CD8-positive, alpha-beta memory T cell (primary cell): ENCODE data around the gene CES1. TPM values are rescaled to one million over a fixed set of nuclear protein-coding genes. Genes with fewer than 3 reads are reported as not detected.
"Not testable (repeated sequence)": the region's sequence is repeated elsewhere in the genome, so short reads cannot be mapped to it uniquely, and the experiment has no call there.

Experiments
- CTCF ChIA-PET: fragments of 350-600 bp; sonication (Branson Sonifier 250); formaldehyde crosslinking; loops from one replicate; lab custom pipeline; 2021; ENCODE audit warnings: antibody characterized with exemption; lab: Charles Lee
- POLR2A ChIA-PET: fragments of 350-600 bp; sonication (Branson Sonifier 250); formaldehyde crosslinking; loops from one replicate; lab custom pipeline; 2021; ENCODE audit warnings: antibody characterized with exemption; lab: Charles Lee
- DNase-seq, 5 donors: peaks; one replicate each; pipeline versions ENCODE4 v3.0.0 to v3.0.0-alpha.2; 2020 to 2022; ENCODE audit warnings: mixed read lengths in 1 of 5
- H3K27ac ChIP-seq: one replicate; pipeline ENCODE4 v1.7.0; 2013; ENCODE audit warnings: low read depth, mild to moderate bottlenecking, low read length, moderate library complexity
- H3K27me3 ChIP-seq: 2 replicates; pipeline ENCODE4 v1.7.0; 2013; ENCODE audit warnings: low read length, mild to moderate bottlenecking; ENCODE audit not compliant: insufficient read depth, poor library complexity, severe bottlenecking
- H3K36me3 ChIP-seq: 2 replicates; pipeline ENCODE4 v1.7.0; 2013; ENCODE audit warnings: mild to moderate bottlenecking, low read length, moderate library complexity; ENCODE audit not compliant: insufficient read depth
- H3K4me1 ChIP-seq: 2 replicates; pipeline ENCODE4 v1.7.0; 2013; ENCODE audit warnings: mild to moderate bottlenecking, low read length, moderate library complexity; ENCODE audit not compliant: insufficient read depth
- H3K4me3 ChIP-seq: 2 replicates; pipeline ENCODE4 v1.7.0; 2013; ENCODE audit warnings: mild to moderate bottlenecking, low read length
- H3K9me3 ChIP-seq: 2 replicates; pipeline ENCODE4 v1.7.0; 2013; ENCODE audit warnings: mild to moderate bottlenecking, low read length
- H3K27ac Mint-ChIP-seq, 8 donors: one replicate each; pipeline ENCODE4 v1.8.0; 2020 to 2021; ENCODE audit warnings: mixed read lengths in 8 of 8, mild to moderate bottlenecking in 6 of 8, inconsistent platforms in 3 of 8, moderate library complexity in 3 of 8
- H3K27me3 Mint-ChIP-seq, 2 donors: one replicate each; pipeline ENCODE4 v1.8.0; 2020 to 2021; ENCODE audit warnings: mixed read lengths in 2 of 2, mild to moderate bottlenecking in 1 of 2, moderate library complexity in 1 of 2
- H3K36me3 Mint-ChIP-seq, 3 donors: one replicate each; pipeline ENCODE4 v1.8.0; 2020 to 2021; ENCODE audit warnings: mixed read lengths in 3 of 3, inconsistent platforms in 1 of 3, mild to moderate bottlenecking in 1 of 3
- H3K4me1 Mint-ChIP-seq, 3 donors: one replicate each; pipeline ENCODE4 v1.8.0; 2020 to 2021; ENCODE audit warnings: mixed read lengths in 3 of 3, inconsistent platforms in 1 of 3, mild to moderate bottlenecking in 1 of 3
- H3K4me3 Mint-ChIP-seq, 7 donors: one replicate each; pipeline ENCODE4 v1.8.0; 2020 to 2021; ENCODE audit warnings: mixed read lengths in 7 of 7, mild to moderate bottlenecking in 6 of 7, moderate library complexity in 4 of 7, inconsistent platforms in 2 of 7
- H3K9me3 Mint-ChIP-seq, 5 donors: one replicate each; pipeline ENCODE4 v1.8.0; 2020 to 2022; ENCODE audit warnings: mixed read lengths in 5 of 5, mild to moderate bottlenecking in 3 of 5, moderate library complexity in 2 of 5, inconsistent platforms in 1 of 5
- polyA plus RNA-seq: library from polyadenylated mRNA; unstranded; fragments of 300-500 nt; fragmentation: Illumina TruSeq; gene quantifications from one replicate; pipeline ENCODE4 v1.2.3, GENCODE V29; 2021
- total RNA-seq, 2 experiments: library from RNA; stranded (reverse); gene quantifications; one replicate each; pipeline ENCODE4 v1.2.3, GENCODE V29; 2021

The CES1 gene
- total and polyA plus RNA-seq, 3 experiments from 2014 or later = 0.24 to 4.9 TPM; not detected in 1

- CTCF ChIA-PET = no interaction called here
- Histone ChIP-seq H3K27ac (no peak overlapping the region), H3K9me3 (no peaks in the 10 kb centered on the region), H3K4me3 (no peak overlapping the region), H3K27me3 (no peaks in the 10 kb centered on the region), H3K4me1 (no peaks in the 10 kb centered on the region), H3K36me3 (no peaks in the 10 kb centered on the region)
- Mint-ChIP-seq H3K36me3 (no peaks in the 10 kb centered on the region), H3K9me3 (no peaks in the 10 kb centered on the region), H3K27ac (no peak overlapping the region), H3K4me3 (no peak overlapping the region), H3K4me1 (no peaks in the 10 kb centered on the region), H3K27me3 (peaks cover 9 to 43% of the 10 kb centered on the region in 2 donors)
- DNase-seq = no peak
- POLR2A ChIA-PET = no interaction called here
These were observed 4.2 kb downstream of the CES1 start for GRCh38 chr16:55828680-55829079.

- ChIA-PET CTCF (no interaction called here), POLR2A (no interaction called here)
- H3K36me3 Mint-ChIP-seq = no peaks in the 10 kb centered on the region
- H3K27ac Mint-ChIP-seq = no peak overlapping the region
- H3K9me3 ChIP-seq = no peaks in the 10 kb centered on the region
- no peaks in the 10 kb centered on the region for H3K4me1 Mint-ChIP-seq
- no peak overlapping the region for H3K4me3 ChIP-seq
- no peak overlapping the region for H3K4me3 Mint-ChIP-seq
- no peaks in the 10 kb centered on the region for H3K4me1 ChIP-seq
- no peaks in the 10 kb centered on the region for H3K9me3 Mint-ChIP-seq
- H3K27me3 Mint-ChIP-seq = peaks cover 16 to 63% of the 10 kb centered on the region in 2 donors
- DNase-seq = no peak
- H3K27ac ChIP-seq = no peak overlapping the region
- H3K27me3 ChIP-seq = no peaks in the 10 kb centered on the region
- H3K36me3 ChIP-seq = no peaks in the 10 kb centered on the region
These were observed 7.7 kb downstream of the CES1 start for GRCh38 chr16:55825115-55825728.

GRCh38 chr16:55824473-55825000 lies 8.4 kb downstream of the CES1 start:
- CTCF ChIA-PET = no interaction called here

GRCh38 chr16:55822280-55822810 lies 10.6 kb downstream of the CES1 start:
- H3K9me3 ChIP-seq = no peaks in the 10 kb centered on the region
- ChIA-PET POLR2A (no interaction called here), CTCF (no interaction called here)
- H3K27ac ChIP-seq = no peak overlapping the region
- no peak overlapping the region for H3K27ac Mint-ChIP-seq
- H3K36me3 Mint-ChIP-seq = no peaks in the 10 kb centered on the region
- no peak overlapping the region for H3K4me3 Mint-ChIP-seq
- peaks cover 18 to 66% of the 10 kb centered on the region in 2 donors for H3K27me3 Mint-ChIP-seq
- H3K27me3 ChIP-seq = no peaks in the 10 kb centered on the region
- H3K36me3 ChIP-seq = no peaks in the 10 kb centered on the region
- no peak overlapping the region for H3K4me3 ChIP-seq
- no peak for DNase-seq
- H3K4me1 Mint-ChIP-seq = no peaks in the 10 kb centered on the region
- H3K4me1 ChIP-seq = no peaks in the 10 kb centered on the region
- H3K9me3 Mint-ChIP-seq = no peaks in the 10 kb centered on the region

More at GRCh38 chr16:55824473-55825000, 8.4 kb downstream of the CES1 start:
- no peak for DNase-seq
- no peak overlapping the region for H3K27ac Mint-ChIP-seq
- no peaks in the 10 kb centered on the region for H3K9me3 Mint-ChIP-seq
- peaks cover 16 to 68% of the 10 kb centered on the region in 2 donors for H3K27me3 Mint-ChIP-seq
- Histone ChIP-seq H3K27me3 (no peaks in the 10 kb centered on the region), H3K36me3 (no peaks in the 10 kb centered on the region), H3K9me3 (no peaks in the 10 kb centered on the region), H3K27ac (no peak overlapping the region), H3K4me3 (no peak overlapping the region), H3K4me1 (no peaks in the 10 kb centered on the region)
- no peak overlapping the region for H3K4me3 Mint-ChIP-seq
- POLR2A ChIA-PET = no interaction called here
- H3K4me1 Mint-ChIP-seq = no peaks in the 10 kb centered on the region
- H3K36me3 Mint-ChIP-seq = no peaks in the 10 kb centered on the region

GRCh38 chr16:55821210-55821609 lies 11.7 kb downstream of the CES1 start:
- H3K9me3 Mint-ChIP-seq = no peaks in the 10 kb centered on the region
- CTCF ChIA-PET = no interaction called here
- H3K36me3 ChIP-seq = no peaks in the 10 kb centered on the region
- no peaks in the 10 kb centered on the region for H3K9me3 ChIP-seq
- DNase-seq = no peak
- no peak overlapping the region for H3K4me3 ChIP-seq
- no peaks in the 10 kb centered on the region for H3K36me3 Mint-ChIP-seq
- H3K4me1 ChIP-seq = no peaks in the 10 kb centered on the region
- H3K27ac Mint-ChIP-seq = no peak overlapping the region
- POLR2A ChIA-PET = no interaction called here
- H3K4me3 Mint-ChIP-seq = no peak overlapping the region
- H3K27me3 ChIP-seq = no peaks in the 10 kb centered on the region
- no peak overlapping the region for H3K27ac ChIP-seq
- H3K4me1 Mint-ChIP-seq = no peaks in the 10 kb centered on the region
- peaks cover 18 to 67% of the 10 kb centered on the region in 2 donors for H3K27me3 Mint-ChIP-seq

- no peaks in the 10 kb centered on the region for H3K9me3 Mint-ChIP-seq
- H3K27ac Mint-ChIP-seq = no peak overlapping the region
- no peaks in the 10 kb centered on the region for H3K36me3 ChIP-seq
- no peak for DNase-seq
- H3K9me3 ChIP-seq = no peaks in the 10 kb centered on the region
- ChIA-PET POLR2A (no interaction called here), CTCF (no interaction called here)
- H3K27ac ChIP-seq = no peak overlapping the region
- H3K4me1 ChIP-seq = no peaks in the 10 kb centered on the region
- peaks cover 20 to 68% of the 10 kb centered on the region in 2 donors for H3K27me3 Mint-ChIP-seq
- H3K36me3 Mint-ChIP-seq = no peaks in the 10 kb centered on the region
- H3K4me3 Mint-ChIP-seq = no peak overlapping the region
- no peaks in the 10 kb centered on the region for H3K27me3 ChIP-seq
- H3K4me1 Mint-ChIP-seq = no peaks in the 10 kb centered on the region
- no peak overlapping the region for H3K4me3 ChIP-seq
These were observed 12.3 kb downstream of the CES1 start for GRCh38 chr16:55820615-55821014.

- CTCF ChIA-PET = no interaction called here
These were observed 15.5 kb downstream of the CES1 start for GRCh38 chr16:55817236-55817912.

GRCh38 chr16:55816222-55816621 lies 16.7 kb downstream of the CES1 start:
- CTCF ChIA-PET, H3K4me3 ChIP-seq, DNase-seq: not testable (repeated sequence)

More at GRCh38 chr16:55817236-55817912, 15.5 kb downstream of the CES1 start:
- Histone ChIP-seq H3K9me3 (no peaks in the 10 kb centered on the region), H3K4me1 (no peaks in the 10 kb centered on the region), H3K4me3 (no peak overlapping the region), H3K27me3 (no peaks in the 10 kb centered on the region), H3K27ac (no peak overlapping the region), H3K36me3 (no peaks in the 10 kb centered on the region)
- Mint-ChIP-seq H3K27me3 (peaks cover 25 to 69% of the 10 kb centered on the region in 2 donors), H3K9me3 (peaks cover 0 to 3% (median 0%) of the 10 kb centered on the region in 5 donors), H3K27ac (no peak overlapping the region), H3K4me1 (no peaks in the 10 kb centered on the region), H3K36me3 (no peaks in the 10 kb centered on the region), H3K4me3 (no peak overlapping the region)
- POLR2A ChIA-PET = no interaction called here
- no peak for DNase-seq

More at GRCh38 chr16:55816222-55816621, 16.7 kb downstream of the CES1 start:
- H3K4me1 ChIP-seq, H3K9me3 ChIP-seq, H3K27ac ChIP-seq, POLR2A ChIA-PET, H3K9me3 Mint-ChIP-seq, H3K27ac Mint-ChIP-seq, H3K27me3 ChIP-seq, H3K4me1 Mint-ChIP-seq, H3K36me3 Mint-ChIP-seq, H3K36me3 ChIP-seq, H3K4me3 Mint-ChIP-seq: not testable (repeated sequence)
- H3K27me3 Mint-ChIP-seq = peaks cover 17 to 72% of the 10 kb centered on the region in 2 donors
